Liver (tissue), 3 donors: ENCODE measurements around the gene COQ7.

Experiments used
- CTCF ChIP-seq: fragments of 150-350 bp; IDR thresholded peaks from 2 replicates; pipeline ENCODE4 v1.5.1; 2017; ENCODE audit warnings: improper control_type of control experiment, low read depth, low read length; ENCODE audit not compliant: missing input control
- HNF4A ChIP-seq, 2 donors: conservative IDR thresholded peaks; 2 replicates each; pipeline ENCODE4 v1.6.1; 2016; ENCODE audit warnings: antibody characterized with exemption in 2 of 2, mild to moderate bottlenecking in 2 of 2
- donor health status: healthy.
- donor health status: healthy.

GRCh38 chr16:19062706-19063105 is 4.7 kb upstream of the COQ7 start:
- TF ChIP-seq CTCF, result no peak
- no peak for TF ChIP-seq HNF4A (conservative IDR thresholded peaks at IDR 0.05)
